Peyer's patch (tissue), 4 donors: Measurements from ENCODE around the gene TAF12. TPM values are rescaled to one million over a fixed set of nuclear protein-coding genes. Genes with fewer than 3 reads are reported as not detected.
"Not testable (repeated sequence)": the region's sequence is repeated elsewhere in the genome, so short reads cannot be mapped to it uniquely, and the experiment has no call there.

ENCODE experiments used
- DNase-seq, 3 donors: peaks; one replicate each; pipeline ENCODE4 v3.0.0-alpha.2; 2017 to 2019
- H3K27ac ChIP-seq, 4 donors: fragments of 200-600 bp; sonication (generic); one replicate each; pipeline ENCODE4 v1.5.1; 2016 to 2019
- H3K27me3 ChIP-seq, 2 donors: fragments of 200-600 bp; sonication (generic); one replicate each; pipeline ENCODE4 v1.5.1; 2019
- H3K36me3 ChIP-seq, 3 donors: fragments of 200-600 bp; sonication (generic); one replicate each; pipeline ENCODE4 v1.5.1; 2016 to 2019
- H3K4me1 ChIP-seq, 4 donors: fragments of 200-600 bp; sonication (generic); one replicate each; pipeline ENCODE4 v1.5.1; 2016 to 2019
- H3K4me3 ChIP-seq, 4 donors: fragments of 200-600 bp; sonication (generic); 1 replicate in 3 of 4; 2 replicates in 1 of 4; pipeline ENCODE4 v1.5.1; 2016 to 2019; ENCODE audit warnings: mild to moderate bottlenecking in 1 of 4
- H3K9me3 ChIP-seq, 4 donors: fragments of 200-600 bp; sonication (generic); one replicate each; pipeline ENCODE4 v1.5.1; 2016 to 2019; ENCODE audit warnings: mild to moderate bottlenecking in 1 of 4
- CTCF ChIP-seq, 6 experiments: fragments of 450-650 bp in 4 of 6; fragments of 200-600 bp in 2 of 6; sonication (generic) in 1 of 6; IDR thresholded peaks; one replicate each; pipeline ENCODE4 v1.5.1; 2017 to 2019; ENCODE audit warnings: antibody characterized with exemption in 6 of 6, mild to moderate bottlenecking in 3 of 6, moderate library complexity in 1 of 6
- POLR2A ChIP-seq, 2 donors: fragments of 450-650 bp; IDR thresholded peaks; one replicate each; pipeline ENCODE4 v1.5.1; 2017; ENCODE audit warnings: antibody characterized with exemption in 2 of 2, mild to moderate bottlenecking in 2 of 2, moderate library complexity in 2 of 2
- total RNA-seq, 4 donors: library from RNA; depleted of rRNA; stranded (reverse); fragments of >200 nt; gene quantifications; one replicate each; pipeline ENCODE4 v1.1.0, GENCODE V29; 2016

TAF12 gene
- total RNA-seq, 4 donors from 2014 or later: 12.2 to 34.7 (median 14.6) TPM

- Histone ChIP-seq H3K27me3 (no peaks in the 10 kb centered on the region), H3K36me3 (no peaks in the 10 kb centered on the region), H3K27ac (peak overlapping the region in 2 of 4 donors; percentile 16 to 57), H3K4me3 (peak overlapping the region; percentile 24 to 66 (median 64)), H3K4me1 (peaks cover 0 to 17% (median 0%) of the 10 kb centered on the region in 4 donors), H3K9me3 (no peaks in the 10 kb centered on the region)
- DNase-seq: peak in 2 of 3 donors; percentile 49 to 65
- TF ChIP-seq POLR2A (IDR thresholded peaks at IDR 0.05) (no peak), CTCF (IDR thresholded peaks at IDR 0.05) (no peak)
These were observed 50.4 kb downstream of the TAF12 start for GRCh38 chr1:28592321-28593071.

- H3K36me3 ChIP-seq: no peaks in the 10 kb centered on the region
- H3K4me1 ChIP-seq: peaks cover 0 to 17% (median 0%) of the 10 kb centered on the region in 4 donors
- H3K27me3 ChIP-seq: no peaks in the 10 kb centered on the region
- no peak for TF ChIP-seq CTCF (IDR thresholded peaks at IDR 0.05)
- no peak for TF ChIP-seq POLR2A (IDR thresholded peaks at IDR 0.05)
- H3K9me3 ChIP-seq: no peaks in the 10 kb centered on the region
- peak; percentile 28 to 62 (median 56) for DNase-seq
- H3K4me3 ChIP-seq: peak within 1 kb of the TSS; percentile 24 to 66 (median 64)
- H3K27ac ChIP-seq: peak within 1 kb of the TSS in 2 of 4 donors; percentile 16 to 57
These were observed 51.1 kb downstream of the TAF12 start, which contains the start of gene RAB42 for GRCh38 chr1:28591708-28592320. TSS of gene RAB42 (plus strand) at chr1:28592265. CDS start at chr1:28592512, 247 bp downstream.

GRCh38 chr1:28586585-28587391 lies 56.1 kb downstream of the TAF12 start:
- not testable (repeated sequence) for H3K36me3 ChIP-seq, DNase-seq, H3K4me3 ChIP-seq, H3K27ac ChIP-seq, H3K27me3 ChIP-seq, H3K9me3 ChIP-seq
- H3K4me1 ChIP-seq: peaks cover 0 to 11% (median 0%) of the 10 kb centered on the region in 4 donors

- Histone ChIP-seq H3K36me3 (peaks cover 0 to 32% (median 0%) of the 10 kb centered on the region in 3 donors), H3K4me3 (peak overlapping the region; percentile 64 to 86 (median 78)), H3K27ac (peak overlapping the region; percentile 84 to 87 (median 86)), H3K9me3 (no peaks in the 10 kb centered on the region), H3K27me3 (no peaks in the 10 kb centered on the region), H3K4me1 (peaks cover 0 to 14% (median 3%) of the 10 kb centered on the region in 4 donors)
- TF ChIP-seq CTCF (IDR thresholded peaks at IDR 0.05) (no peak), POLR2A (IDR thresholded peaks at IDR 0.05) (no peak)
- no peak for DNase-seq
These were observed 60.6 kb downstream of the TAF12 start for GRCh38 chr1:28582248-28582615.

- Histone ChIP-seq H3K4me1 (peaks cover 0 to 14% (median 3%) of the 10 kb centered on the region in 4 donors), H3K4me3 (peak overlapping the region; percentile 64 to 86 (median 78)), H3K27me3 (no peaks in the 10 kb centered on the region), H3K36me3 (peaks cover 0 to 37% (median 0%) of the 10 kb centered on the region in 3 donors), H3K27ac (peak overlapping the region; percentile 84 to 87 (median 86)), H3K9me3 (no peaks in the 10 kb centered on the region)
- TF ChIP-seq POLR2A (IDR thresholded peaks at IDR 0.05): peak; percentile 94 to 97
- peak in 4 of 6 experiments; percentile 22 to 41 (median 30) for TF ChIP-seq CTCF (IDR thresholded peaks at IDR 0.05)
- peak; percentile 96 to 98 (median 97) for DNase-seq
These were observed 61.2 kb downstream of the TAF12 start for GRCh38 chr1:28581531-28582247.
